Measurements from ENCODE around the gene ZIM2.
"Not testable (repeated sequence)": the region's sequence is repeated elsewhere in the genome, so short reads cannot be mapped to it uniquely, and the experiment has no call there.

Gene ZIM2

DNA sequence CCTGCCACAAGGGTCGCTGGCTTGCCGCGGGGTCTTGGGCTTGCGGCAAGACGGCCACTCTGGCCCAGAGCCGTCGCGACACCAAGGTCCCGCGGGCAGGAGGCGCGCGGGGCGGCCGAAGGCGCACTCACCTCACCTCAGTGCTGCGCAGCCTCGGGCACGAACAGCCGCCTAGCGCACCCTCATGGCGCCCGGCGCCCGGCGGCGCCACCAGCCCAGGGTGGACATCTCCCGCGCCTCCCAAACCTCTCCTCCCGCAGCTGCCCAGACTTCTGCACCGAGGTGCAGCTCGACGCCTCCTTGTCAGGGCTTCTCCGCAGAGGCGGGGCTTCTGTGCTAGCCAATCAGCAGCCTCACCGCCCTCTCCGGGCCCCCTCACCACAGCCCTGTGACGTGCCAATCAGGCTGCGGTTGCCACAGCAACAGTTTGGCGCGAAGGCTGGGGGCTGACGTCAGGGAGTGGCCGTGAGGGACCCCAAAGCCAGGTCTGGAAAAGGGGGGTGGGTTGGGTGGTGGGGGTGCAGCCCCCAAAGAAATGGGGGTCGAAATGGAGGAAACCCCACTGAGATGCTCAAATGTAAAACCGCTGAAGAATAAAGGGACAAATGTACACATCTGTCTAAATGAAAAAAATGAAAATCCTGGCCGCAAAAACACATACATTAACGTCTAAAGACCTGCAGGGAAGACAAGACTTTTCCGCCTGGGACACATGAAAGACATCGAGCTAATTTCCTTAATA, at the start of gene ZIM2, which contains the start of gene PEG3:
Gene ZIM2 (minus strand): TSS at position 276 of the 742 bp plus-strand sequence. CDS start 16,449 bp downstream, outside the sequence.
Gene PEG3 (minus strand): TSS at position 276 of the 742 bp plus-strand sequence. CDS start 16,071 bp downstream, outside the sequence.
- DNase-seq (ENCODE audit: low spot score): no peak

DNA sequence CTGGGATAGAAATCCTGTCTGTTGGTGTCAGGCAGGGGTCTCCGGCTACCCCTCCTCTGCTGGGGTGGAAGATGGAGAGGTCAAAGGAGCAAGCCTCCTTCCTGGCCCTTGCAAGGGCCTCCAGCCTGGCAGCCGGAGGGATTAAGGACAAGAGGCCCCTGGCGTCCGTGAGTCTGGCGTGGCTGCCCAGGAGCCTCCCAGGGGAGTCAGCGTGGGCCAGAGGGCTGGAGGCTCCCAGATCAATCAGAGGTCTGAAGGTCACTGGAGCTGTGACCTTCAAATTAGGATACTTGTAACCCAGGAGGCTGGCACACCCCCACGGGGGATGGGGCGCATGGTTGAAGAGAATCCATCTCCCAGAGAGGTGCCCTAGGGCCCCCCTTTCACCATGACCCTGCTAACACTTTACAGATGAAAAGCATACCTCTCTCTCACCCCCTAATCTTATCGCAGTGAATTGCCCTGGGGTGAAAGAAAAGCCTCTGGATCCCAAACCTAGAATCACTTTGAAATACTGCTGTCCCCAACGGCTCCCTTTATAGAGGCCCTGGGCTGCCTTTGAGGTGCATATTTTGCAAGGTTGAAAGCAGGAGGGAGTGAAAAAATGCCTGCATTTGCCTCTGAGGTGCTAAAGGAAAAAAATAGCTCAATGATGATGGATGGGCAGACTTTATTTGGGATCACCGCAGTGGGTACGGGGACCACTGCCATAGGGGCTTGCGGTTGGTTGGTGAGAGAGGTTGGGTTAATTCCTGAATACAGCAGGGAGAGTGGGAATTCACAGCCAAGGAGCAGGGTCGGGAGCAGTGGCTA, 44.9 kb upstream of the ZIM2 start:
- DNase-seq (ENCODE audit: low spot score): no peak

DNA sequence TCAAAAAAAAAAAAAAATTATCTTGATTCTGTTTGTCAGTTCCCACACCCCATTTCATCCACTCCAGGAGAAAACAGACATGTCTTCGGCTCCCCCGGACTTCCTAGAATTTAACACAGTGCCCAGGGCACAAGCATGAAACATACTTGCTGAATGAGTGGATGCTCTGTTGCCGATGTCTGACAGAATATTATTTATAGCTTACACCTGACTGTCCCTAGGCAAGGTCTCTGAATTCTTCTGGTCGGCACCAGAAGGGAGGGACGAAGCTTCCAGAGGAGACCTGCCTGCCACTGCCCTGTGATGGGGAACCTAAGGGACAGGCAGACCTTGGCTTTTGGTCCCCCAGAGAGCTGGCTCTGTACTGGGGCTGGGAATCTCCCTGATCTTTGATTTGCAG, 43.9 kb upstream of the ZIM2 start:
- DNase-seq (ENCODE audit: low spot score): no peak

- DNase-seq (ENCODE audit: low spot score): no peak
These were observed 40.2 kb upstream of the ZIM2 start for GRCh38 chr19:56880592-56881190.

- DNase-seq (ENCODE audit: low spot score): no peak
These were observed 36.7 kb upstream of the ZIM2 start for GRCh38 chr19:56877069-56877715.

DNA sequence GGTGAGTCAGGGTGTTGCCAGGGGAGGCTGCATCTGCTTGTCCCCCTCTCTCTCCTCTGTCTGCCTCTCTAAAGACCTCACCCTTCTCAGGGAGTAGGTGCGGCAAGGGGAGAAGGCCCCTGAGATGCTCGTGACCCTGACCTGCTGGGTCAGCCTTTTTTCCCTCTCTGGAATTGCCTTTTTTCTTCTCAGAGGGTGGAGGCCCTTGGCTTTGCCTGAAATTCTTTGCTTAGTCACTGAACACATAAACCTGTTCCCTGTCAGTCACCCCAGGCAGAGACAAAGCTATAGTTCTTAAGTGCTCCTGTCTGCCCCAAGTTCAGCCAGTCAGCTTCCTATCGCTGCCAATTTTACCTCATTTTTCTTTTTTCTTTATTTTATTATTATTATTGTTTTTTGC, 35.2 kb upstream of the ZIM2 start:
- no peak for DNase-seq (ENCODE audit: low spot score)

- no peak for DNase-seq (ENCODE audit: low spot score)
These were observed 34.0 kb upstream of the ZIM2 start for GRCh38 chr19:56874530-56874929.

GRCh38 chr19:56873493-56873892, 33.0 kb upstream of the ZIM2 start:
- DNase-seq (ENCODE audit: low spot score): no peak

GRCh38 chr19:56869886-56870285, 29.4 kb upstream of the ZIM2 start:
- DNase-seq (ENCODE audit: low spot score): no peak

- DNase-seq (ENCODE audit: low spot score): no peak
These were observed 27.9 kb upstream of the ZIM2 start for GRCh38 chr19:56868446-56868845.

- DNase-seq (ENCODE audit: low spot score): no peak
These were observed 26.0 kb upstream of the ZIM2 start for GRCh38 chr19:56866538-56866937.

GRCh38 chr19:56864443-56865125, 24.1 kb upstream of the ZIM2 start:
- DNase-seq (ENCODE audit: low spot score): no peak

- DNase-seq (ENCODE audit: low spot score): no peak
These were observed 22.2 kb upstream of the ZIM2 start for GRCh38 chr19:56862741-56863140.

DNA sequence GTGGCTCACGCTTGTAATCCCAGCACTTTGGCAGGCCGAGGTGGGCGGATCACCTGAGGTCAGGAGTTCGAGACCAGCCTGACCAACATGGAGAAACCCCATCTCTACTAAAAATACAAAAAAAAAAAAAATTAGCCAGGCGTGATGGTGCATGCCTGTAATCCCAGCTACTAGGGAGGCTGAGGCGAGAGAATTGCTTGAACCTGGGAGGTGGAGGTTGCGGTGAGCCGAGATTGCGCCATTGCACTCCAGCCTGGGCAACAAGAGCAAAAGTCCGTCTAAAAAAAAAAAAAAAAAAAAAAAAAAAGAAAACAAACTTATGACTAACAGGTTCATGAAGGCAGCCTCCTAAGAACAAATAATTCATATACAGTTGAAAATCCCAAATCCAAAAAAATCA, 19.9 kb upstream of the ZIM2 start:
- not testable (repeated sequence) for DNase-seq (ENCODE audit: low spot score)

GRCh38 chr19:56858026-56858425, 17.5 kb upstream of the ZIM2 start:
- no peak for DNase-seq (ENCODE audit: low spot score)

- DNase-seq (ENCODE audit: low spot score): no peak
These were observed 16.3 kb upstream of the ZIM2 start for GRCh38 chr19:56856822-56857221.

- DNase-seq (ENCODE audit: low spot score): not testable (repeated sequence)
These were observed 11.8 kb upstream of the ZIM2 start for GRCh38 chr19:56852361-56852760.

DNA sequence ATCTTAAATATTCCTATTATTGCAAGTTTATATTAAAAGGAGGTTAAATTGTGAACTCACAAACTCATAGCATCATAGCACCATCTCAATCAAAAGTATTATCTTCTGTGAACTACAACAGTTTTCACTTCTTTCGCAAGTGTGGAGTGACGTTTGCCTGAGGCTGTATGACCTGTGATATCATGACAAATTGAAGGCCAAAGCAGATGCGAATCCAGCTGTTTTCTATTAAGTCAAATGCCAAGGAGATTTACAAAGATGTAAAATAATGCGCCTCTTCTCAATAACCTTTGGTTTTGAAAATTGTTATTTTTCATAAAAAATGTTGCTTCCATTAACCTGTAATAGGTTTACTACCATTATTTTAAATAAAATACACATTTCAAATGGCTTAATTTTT, 7.6 kb upstream of the ZIM2 start:
- DNase-seq (ENCODE audit: low spot score): no peak

GRCh38 chr19:56842412-56842811, 1.9 kb upstream of the ZIM2 start:
- no peak for DNase-seq (ENCODE audit: low spot score)

DNA sequence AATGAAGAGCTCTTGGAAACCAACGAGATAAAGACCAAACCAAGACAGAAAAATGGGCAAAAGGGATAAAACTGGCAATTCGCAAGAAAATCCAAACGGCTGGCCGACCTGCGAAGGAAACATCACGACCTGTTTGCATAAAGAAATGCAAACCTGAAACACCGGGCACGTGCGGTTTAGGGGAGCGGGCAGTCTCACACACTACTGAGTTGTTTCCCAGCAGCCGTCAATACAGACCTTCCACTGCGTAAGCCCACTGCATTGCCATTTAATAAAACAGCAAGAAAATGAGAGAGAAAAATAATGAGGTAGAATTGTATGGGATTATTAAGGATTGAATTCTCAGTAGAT, 642 bp upstream of the ZIM2 start:
- DNase-seq (ENCODE audit: low spot score): no peak

- DNase-seq (ENCODE audit: low spot score): no peak
These were observed 675 bp downstream of the ZIM2 start for GRCh38 chr19:56839652-56840450.
